AG10803 (cell line): ENCODE results near the gene FAM171A1.

Experiments
- DNase-seq: peaks from one replicate; pipeline ENCODE4 v3.0.0; 2010; ENCODE audit warnings: low read depth
- H3K4me3 ChIP-seq: 2 replicates; pipeline ENCODE4 v1.5.1; 2011; ENCODE audit warnings: mild to moderate bottlenecking, low read length, control low read depth
- CTCF ChIP-seq: conservative IDR thresholded peaks from 2 replicates; pipeline ENCODE4 v1.5.1; 2011; ENCODE audit warnings: mild to moderate bottlenecking, low read length, control low read depth, inconsistent platforms

The FAM171A1 gene

GRCh38 chr10:15182540-15183207 is 188.4 kb downstream of the FAM171A1 start:
- DNase-seq, result peak; percentile 80
- no peak overlapping the region; the same call in 1 of the 2 replicates for H3K4me3 ChIP-seq

GRCh38 chr10:15181576-15182156 is 189.4 kb downstream of the FAM171A1 start:
- TF ChIP-seq CTCF, result no peak
- DNase-seq, result no peak

More at GRCh38 chr10:15182540-15183207, 188.4 kb downstream of the FAM171A1 start:
- TF ChIP-seq CTCF, result no peak

GRCh38 chr10:15180736-15181135 is 190.4 kb downstream of the FAM171A1 start:
- no peak for DNase-seq
- TF ChIP-seq CTCF, result no peak
- no peak overlapping the region for H3K4me3 ChIP-seq

More at GRCh38 chr10:15181576-15182156, 189.4 kb downstream of the FAM171A1 start:
- H3K4me3 ChIP-seq, result no peak overlapping the region

GRCh38 chr10:15176269-15176668 is 194.8 kb downstream of the FAM171A1 start:
- no peak overlapping the region for H3K4me3 ChIP-seq
- no peak for DNase-seq
- no peak for TF ChIP-seq CTCF

- DNase-seq, result no peak
- H3K4me3 ChIP-seq, result no peak overlapping the region
- no peak for TF ChIP-seq CTCF
Measured at GRCh38 chr10:15175587-15175986, 195.5 kb downstream of the FAM171A1 start.

- H3K4me3 ChIP-seq, result no peak overlapping the region
- no peak for DNase-seq
- TF ChIP-seq CTCF, result no peak
Measured at GRCh38 chr10:15172306-15172840, 198.7 kb downstream of the FAM171A1 start.
